GM13976 (cell line): Measurements from ENCODE around the gene GABARAP.

Experiments used
- DNase-seq: peaks from one replicate; pipeline ENCODE4 v3.0.0; 2012; ENCODE audit warnings: low spot score
- CTCF ChIP-seq: IDR thresholded peaks from 2 replicates; pipeline ENCODE4 v1.5.1; 2012; ENCODE audit warnings: borderline replicate concordance, mild to moderate bottlenecking; ENCODE audit not compliant: insufficient read depth; ENCODE audit errors: extremely low read depth, missing control alignments, control extremely low read depth
- in situ Hi-C: fragments of 300-500 bp; cut with MboI; formaldehyde crosslinking; loops from one replicate; pipeline ENCODE4 v1.12.0; 2022; ENCODE audit warnings: low sequenced_read_pairs, mixed read lengths, inconsistent platforms; ENCODE audit not compliant: unreplicated experiment

Gene GABARAP

GRCh38 chr17:7204828-7205461, 37.3 kb downstream of the GABARAP start:
- DNase-seq: peak; percentile 98
- no peak for TF ChIP-seq CTCF
- in situ Hi-C loops: no loop called here

- no peak for DNase-seq
- in situ Hi-C loops: no loop called here
- TF ChIP-seq CTCF: no peak
These were observed 37.9 kb downstream of the GABARAP start for GRCh38 chr17:7204336-7204735.

- TF ChIP-seq CTCF: no peak
- in situ Hi-C loops: no loop called here
- DNase-seq: no peak
These were observed 38.9 kb downstream of the GABARAP start for GRCh38 chr17:7203391-7203790.

- in situ Hi-C loops: no loop called here
- DNase-seq: no peak
- no peak for TF ChIP-seq CTCF
These were observed 45.4 kb downstream of the GABARAP start for GRCh38 chr17:7196651-7197401.

GRCh38 chr17:7195971-7196370, 46.3 kb downstream of the GABARAP start:
- no peak for DNase-seq
- in situ Hi-C loops: no loop called here
- TF ChIP-seq CTCF: no peak

- TF ChIP-seq CTCF: no peak
- no peak for DNase-seq
- in situ Hi-C loops: no loop called here
These were observed 49.8 kb downstream of the GABARAP start for GRCh38 chr17:7192271-7192937.
